ENCODE measurements around the gene ELMO1. TPM values are rescaled to one million over a fixed set of nuclear protein-coding genes. Genes with fewer than 3 reads are reported as not detected.

Gene ELMO1
- total RNA-seq, 4 donors from 2014 or later: 58.7 to 293 (median 81.0) TPM

DNA sequence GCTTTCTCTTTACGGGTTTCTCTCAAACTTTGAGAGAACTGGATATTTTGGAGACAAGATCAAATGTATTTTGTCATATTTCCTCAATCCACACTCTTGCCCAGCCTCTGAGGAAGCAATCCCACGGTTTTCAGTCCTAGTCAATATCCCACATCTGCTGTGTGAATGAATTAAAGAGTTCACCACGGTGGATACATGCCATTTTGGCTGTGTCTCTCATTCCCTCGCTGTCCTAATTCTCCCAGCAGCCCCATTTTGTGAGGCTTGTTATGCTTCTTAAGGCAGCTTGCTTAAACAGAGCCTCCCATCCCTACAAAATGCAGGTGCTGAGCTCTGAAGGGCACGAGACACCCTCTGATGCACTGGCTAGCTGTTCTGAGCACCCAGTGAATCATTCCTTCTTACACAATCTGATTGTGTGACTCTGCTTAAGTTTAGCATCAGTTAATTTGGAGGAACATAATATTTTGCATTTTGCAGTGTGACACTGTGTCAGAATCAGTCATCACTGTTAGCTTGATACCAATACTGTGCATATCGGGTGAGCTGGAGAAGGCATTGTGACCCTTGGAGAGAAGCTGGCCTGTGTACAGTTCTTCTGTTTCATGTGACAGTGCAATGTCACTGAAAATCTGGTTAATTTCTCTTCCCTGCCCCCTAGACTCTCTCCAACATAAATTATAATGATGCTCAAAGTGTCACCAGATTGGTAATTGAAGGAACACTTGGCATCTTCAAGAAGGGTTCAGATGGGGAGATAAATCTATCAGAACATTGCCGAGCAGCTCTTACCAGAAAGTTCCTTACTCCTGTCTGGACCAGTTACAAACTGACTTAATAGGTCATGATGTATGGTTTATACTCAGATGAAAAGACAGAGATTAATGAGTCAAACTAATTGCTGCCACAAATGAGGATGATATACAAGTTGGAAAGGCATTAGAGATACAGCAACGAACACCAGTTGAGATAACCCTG, 620.6 kb downstream of the ELMO1 start:
- ATAC-seq (ENCODE audit: low FRiP score) (no peak), DNase-seq (ENCODE audit: low spot score) (no peak)
- TF ChIP-seq, protein P1, sequence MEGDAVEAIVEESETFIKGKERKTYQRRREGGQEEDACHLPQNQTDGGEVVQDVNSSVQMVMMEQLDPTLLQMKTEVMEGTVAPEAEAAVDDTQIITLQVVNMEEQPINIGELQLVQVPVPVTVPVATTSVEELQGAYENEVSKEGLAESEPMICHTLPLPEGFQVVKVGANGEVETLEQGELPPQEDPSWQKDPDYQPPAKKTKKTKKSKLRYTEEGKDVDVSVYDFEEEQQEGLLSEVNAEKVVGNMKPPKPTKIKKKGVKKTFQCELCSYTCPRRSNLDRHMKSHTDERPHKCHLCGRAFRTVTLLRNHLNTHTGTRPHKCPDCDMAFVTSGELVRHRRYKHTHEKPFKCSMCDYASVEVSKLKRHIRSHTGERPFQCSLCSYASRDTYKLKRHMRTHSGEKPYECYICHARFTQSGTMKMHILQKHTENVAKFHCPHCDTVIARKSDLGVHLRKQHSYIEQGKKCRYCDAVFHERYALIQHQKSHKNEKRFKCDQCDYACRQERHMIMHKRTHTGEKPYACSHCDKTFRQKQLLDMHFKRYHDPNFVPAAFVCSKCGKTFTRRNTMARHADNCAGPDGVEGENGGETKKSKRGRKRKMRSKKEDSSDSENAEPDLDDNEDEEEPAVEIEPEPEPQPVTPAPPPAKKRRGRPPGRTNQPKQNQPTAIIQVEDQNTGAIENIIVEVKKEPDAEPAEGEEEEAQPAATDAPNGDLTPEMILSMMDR (IDR thresholded peaks at IDR 0.05): no peak

DNA sequence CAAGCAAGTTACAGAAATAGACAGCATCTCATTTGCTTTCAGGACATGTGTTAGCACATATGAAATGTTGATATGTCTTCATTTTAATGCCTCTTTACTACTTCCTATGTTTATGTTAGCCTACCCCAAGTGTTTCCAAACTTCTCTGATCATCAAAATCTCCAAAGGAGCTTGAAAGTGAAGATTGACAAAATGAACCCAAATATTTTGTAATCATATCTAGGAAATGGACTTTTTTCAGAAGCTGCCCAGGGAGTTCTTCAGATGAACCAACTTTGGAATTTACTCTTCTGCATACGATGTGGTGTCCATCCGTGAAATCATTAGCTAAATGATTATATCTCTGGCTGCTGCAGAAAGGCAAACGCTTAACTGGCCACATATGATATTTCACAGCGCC, 623.2 kb downstream of the ELMO1 start:
- TF ChIP-seq, protein P1 (IDR thresholded peaks at IDR 0.05): no peak
- no peak for ATAC-seq (ENCODE audit: low FRiP score)
- DNase-seq (ENCODE audit: low spot score): no peak

DNA sequence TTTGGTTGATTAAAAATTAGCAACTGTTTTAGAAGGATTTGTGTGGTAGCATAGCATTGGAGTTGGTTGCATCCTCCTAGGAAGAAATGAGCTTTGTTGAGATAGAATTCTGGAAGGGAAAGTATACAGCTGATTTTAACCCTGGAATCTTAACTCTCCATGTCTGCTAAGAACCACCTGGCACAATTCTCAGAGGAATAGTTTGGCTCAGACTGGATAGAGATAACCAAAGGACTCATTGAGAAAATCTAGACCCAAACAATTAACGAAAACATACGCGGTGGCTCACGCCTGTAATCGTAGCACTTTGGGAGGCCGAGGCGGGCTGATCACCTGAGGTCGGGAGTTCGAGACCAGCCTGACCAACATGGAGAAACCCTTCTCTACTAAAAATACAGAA, 625.3 kb downstream of the ELMO1 start:
- ATAC-seq (ENCODE audit: low FRiP score) (no peak), DNase-seq (ENCODE audit: low spot score) (no peak)
- TF ChIP-seq, protein P1 (IDR thresholded peaks at IDR 0.05): no peak

DNA sequence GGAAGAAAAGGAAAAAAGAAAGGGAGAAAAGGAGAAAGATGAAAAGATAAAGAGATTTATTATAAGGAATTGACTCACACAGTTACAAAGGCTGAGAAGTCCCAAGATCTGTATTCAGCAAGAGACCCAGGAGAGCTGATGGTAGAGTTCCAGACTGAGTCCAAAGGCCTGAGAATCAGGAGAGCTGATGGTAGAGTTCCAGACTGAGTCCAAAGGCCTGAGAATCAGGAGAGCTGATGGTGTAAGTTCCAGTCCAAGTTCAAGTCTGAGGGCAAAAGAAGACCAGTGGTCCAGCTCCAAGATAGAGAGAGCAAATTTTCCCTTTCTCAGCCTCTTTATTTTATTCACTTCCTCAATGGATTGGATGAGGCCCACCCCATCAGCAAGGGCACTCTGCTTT, 627.0 kb downstream of the ELMO1 start:
- TF ChIP-seq, protein P1 (IDR thresholded peaks at IDR 0.05): no peak
- DNase-seq (ENCODE audit: low spot score): no peak
- no peak for ATAC-seq (ENCODE audit: low FRiP score)

DNA sequence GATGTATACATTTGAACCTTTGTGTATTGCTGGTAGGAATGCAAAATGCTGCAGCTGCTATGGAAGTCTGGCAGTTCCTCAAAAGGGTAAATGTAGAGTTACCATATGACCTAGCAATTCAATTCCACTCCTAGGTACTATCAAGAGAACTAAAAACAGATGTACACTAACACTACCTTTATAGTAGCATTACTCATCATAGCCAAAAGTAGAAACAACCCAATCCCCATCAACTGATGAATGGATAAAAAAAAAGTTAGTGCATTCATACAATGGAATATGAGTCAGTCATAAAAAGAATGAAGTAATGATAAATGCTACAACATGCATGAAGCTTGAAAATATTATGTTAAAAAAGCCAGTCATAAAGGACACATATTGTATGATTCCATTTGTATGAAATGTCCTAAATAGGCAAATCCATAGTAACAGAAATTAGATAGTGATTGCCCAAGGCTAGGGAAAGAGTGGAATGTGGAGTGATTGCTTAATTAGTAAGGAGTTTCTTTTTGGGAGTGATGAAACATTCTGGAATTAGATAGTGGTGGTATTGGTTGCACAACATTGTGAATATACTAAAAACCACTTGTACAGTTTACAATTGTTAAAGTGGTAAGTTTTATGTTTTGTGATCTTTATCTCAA, 628.0 kb downstream of the ELMO1 start:
- DNase-seq (ENCODE audit: low spot score) (no peak), ATAC-seq (ENCODE audit: low FRiP score) (peak; percentile 94)
- TF ChIP-seq, protein P1 (IDR thresholded peaks at IDR 0.05): no peak

DNA sequence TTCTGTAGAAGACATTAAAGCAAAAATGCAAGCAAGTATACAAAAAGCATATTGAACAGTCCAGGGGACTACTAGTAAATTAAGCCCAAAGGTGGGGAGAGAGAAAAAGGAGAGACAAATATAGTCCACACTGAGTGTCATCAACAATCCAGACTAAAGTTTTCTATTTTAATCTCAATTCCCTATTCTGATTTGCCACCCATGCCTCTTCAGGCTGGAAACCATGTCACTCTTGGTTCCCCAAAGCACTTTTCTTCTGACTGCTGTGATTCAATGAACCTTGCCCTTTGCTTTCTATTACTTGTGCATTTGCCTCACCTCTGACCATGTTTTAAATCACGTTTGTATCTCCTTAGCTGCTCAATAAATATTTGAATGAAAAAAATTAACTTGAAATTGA, 629.0 kb downstream of the ELMO1 start:
- DNase-seq (ENCODE audit: low spot score) (no peak), ATAC-seq (ENCODE audit: low FRiP score) (no peak)
- TF ChIP-seq, protein P1 (IDR thresholded peaks at IDR 0.05): no peak
